Suppressor macrophage treated with lipopolysaccharide for 1 hour (primary cell): Measurements from ENCODE around the gene MGAT5B.
A peak's percentile ranks its signal among the peaks of the same experiment; 100 is the strongest.
"Not testable (repeated sequence)": the region's sequence is repeated elsewhere in the genome, so short reads cannot be mapped to it uniquely, and the experiment has no call there.

Experiments used
- DNase-seq, 3 donors: peaks; one replicate each; pipeline ENCODE4 v3.0.0-alpha.2; 2020 to 2022

Gene MGAT5B

DNA sequence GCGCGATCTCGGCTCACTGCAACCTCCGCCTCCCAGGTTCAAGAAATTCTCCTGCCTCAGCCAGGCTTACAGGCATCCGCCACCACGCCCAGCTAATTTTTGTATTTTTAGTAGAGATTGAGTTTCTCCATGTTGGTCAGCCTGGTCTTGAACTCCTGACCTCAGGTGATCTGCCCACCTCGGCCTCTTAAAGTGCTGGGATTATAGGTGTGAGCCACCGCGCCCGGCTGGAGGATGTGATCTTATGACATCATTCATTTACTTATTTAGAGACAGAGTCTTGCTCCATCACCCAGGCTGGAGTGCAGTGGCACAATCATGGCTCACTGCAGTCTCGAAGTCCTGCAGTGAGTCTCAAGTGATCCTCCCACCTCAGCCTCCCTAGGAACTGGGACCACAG lies 19.0 kb upstream of the MGAT5B start:
- DNase-seq, result not testable (repeated sequence)

DNA sequence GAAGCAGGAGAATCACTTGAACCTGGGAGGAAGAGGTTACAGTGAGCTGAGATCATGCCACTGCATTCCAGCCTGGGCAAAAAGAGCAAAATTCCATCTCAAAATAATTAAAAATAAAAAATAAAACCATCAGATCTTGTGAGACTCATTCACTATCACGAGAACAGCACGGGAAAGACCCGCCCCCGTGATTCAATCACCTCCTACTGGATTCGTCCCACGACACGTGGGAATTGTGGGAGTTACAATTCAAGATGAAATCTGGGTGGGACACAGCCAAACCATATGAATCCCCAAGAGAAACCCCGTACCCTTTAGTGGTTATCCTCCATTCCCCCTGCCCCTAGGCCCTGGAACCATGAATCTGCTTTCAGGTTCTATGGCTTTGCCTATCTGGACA lies 15.4 kb upstream of the MGAT5B start:
- DNase-seq, result no peak

DNA sequence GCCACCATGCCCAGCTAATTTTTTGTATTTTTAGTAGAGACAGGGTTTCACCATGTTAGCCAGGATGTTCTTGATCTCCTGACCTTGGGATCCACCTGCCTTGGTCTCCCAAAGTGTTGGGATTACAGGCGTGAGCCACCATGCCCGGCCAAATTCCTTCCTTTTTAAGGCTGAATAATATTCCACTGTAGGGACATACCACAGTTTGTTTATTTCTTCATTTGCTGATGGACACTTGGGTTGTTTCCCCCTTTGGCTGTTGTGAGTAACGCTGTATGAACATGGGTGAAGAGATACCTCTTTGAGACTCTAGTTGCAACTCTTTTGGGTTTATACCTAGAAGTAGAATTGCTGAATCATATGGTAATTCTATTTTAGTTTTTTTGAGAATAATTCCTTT lies 13.1 kb upstream of the MGAT5B start:
- no peak for DNase-seq

DNA sequence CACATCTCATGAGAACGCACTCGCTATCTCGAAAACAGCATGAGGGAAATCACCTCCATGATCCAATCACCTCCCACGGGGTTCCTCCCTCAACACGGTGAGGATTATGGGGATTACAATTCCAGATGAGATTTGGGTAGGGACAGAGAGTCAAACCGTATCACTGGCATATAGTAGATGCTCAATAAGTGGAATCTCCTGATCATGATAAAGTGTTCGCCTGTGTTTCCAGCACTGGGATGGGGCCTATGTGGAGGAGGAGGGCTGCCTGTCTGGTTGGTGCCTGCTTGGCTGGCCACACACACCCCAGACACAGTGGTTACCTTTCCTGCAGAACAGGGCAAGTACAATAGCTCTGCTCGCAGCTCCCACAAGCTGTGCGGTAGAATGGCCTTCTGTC lies 6.1 kb upstream of the MGAT5B start:
- no peak for DNase-seq

DNA sequence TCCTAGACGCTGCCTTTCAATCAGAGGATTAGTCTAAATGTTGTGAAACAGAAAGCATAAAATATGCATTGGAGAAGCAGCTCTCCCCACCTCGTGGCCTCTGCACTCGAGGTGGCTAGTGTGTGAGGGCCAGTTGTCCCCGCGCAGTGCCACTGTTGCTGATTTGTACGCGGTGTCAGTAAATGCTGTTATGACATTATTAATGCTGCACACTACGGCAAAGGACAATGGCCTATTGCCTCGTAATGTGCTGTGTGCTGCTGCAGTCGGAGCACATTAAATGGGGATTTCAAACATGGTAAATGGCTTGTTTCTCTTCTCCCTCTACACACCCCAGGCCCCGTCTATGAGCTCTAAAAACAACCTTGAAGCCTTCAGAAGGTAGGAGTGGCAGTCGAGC lies 5.7 kb upstream of the MGAT5B start:
- no peak for DNase-seq

DNA sequence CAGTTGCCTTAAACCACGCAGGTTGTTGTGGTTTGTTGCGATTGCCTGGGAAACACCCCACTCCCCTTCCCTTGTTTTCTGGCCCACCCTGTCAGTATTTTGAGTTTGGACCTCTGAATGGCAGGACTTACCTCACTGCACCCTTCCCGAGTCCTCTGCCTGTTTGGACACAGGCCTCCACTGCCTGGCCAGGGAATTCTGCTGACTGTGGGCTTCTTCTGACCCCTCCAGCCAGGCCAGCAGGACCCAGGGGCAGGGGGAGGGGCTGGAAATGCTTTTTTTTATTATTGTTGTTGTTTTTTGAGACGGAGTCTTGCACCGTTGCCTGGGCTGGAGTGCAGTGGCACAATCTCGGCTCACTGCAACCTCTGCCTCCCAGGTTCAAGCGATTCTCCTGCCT lies 4.2 kb upstream of the MGAT5B start:
- no peak for DNase-seq

DNA sequence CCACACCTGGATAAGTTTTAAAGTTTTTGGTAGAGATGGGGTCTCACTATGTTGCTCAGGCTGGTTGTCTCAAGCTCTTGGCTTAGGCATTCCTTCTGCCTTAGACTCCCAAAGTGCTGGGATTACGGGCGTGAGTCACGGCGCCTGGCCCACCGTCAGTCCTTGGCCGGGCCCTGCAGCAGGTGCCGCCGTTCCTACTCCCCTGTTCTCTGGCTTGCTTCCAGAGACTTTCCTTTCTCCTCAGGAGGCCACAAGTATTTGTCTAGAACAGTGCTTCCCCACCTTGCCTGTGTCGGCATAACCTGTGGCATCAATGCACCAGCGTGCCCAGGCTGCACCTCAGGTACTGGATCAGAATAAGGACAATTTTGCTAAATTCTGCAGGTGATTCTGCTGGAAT lies 3.0 kb upstream of the MGAT5B start:
- DNase-seq, result no peak

DNA sequence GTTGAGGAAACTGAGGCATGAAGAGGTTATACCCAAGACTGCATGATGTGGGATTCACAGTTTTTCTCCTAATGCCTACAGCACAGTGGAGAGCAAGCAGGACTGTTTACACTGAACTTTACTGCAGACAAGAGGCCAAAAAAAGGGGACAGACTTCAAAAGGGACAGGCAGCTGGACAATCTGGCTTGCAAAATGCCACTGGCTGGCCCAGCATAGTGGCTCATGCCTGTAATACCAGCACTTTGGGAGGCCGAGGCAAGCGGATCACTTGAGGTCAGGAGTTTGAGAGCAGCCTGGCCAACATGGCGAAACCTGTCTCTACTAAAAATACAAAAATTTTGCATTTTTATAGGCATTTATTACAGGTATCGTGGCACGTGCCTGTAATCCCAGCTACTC lies 2.0 kb upstream of the MGAT5B start:
- no peak for DNase-seq

DNA sequence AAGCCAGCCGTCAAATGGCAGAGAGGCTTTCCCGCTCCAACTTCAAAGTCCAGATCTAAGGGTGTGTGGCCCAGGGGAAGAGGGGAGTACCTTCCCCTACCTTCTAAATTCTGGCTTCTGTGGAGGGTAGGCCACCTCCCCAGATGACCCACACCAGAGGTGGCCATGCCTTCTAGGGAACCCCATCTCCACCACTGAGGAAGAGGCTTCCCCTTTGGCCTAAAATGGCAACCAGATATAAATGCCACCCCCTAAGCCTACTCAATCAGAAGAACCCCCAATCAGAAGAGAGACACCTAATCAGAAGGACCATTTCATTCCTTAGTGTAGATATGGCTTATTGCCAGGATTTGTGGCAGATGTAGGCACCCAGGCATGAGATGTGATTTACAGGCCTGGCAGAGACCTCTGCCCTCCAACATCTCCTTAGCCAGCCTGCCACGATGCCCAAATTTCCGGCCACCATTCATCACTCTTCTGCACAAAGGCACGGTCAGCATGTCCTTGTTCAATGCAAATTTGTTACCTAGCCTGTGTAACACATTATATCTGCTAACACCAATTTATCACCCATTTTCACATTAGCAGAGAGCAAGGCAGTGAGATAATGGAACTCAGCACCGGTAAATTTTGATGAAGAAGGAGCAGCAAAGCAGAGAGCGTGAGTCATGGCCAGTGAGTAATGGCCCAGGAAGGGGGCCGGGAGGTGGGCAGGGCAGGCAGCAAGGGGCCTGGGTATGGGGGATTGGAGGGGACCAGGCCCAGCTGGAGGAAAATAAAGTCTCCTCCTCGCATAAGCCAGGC lies 1.2 kb upstream of the MGAT5B start:
- peak; percentile 10 to 27 (median 16) for DNase-seq

DNA sequence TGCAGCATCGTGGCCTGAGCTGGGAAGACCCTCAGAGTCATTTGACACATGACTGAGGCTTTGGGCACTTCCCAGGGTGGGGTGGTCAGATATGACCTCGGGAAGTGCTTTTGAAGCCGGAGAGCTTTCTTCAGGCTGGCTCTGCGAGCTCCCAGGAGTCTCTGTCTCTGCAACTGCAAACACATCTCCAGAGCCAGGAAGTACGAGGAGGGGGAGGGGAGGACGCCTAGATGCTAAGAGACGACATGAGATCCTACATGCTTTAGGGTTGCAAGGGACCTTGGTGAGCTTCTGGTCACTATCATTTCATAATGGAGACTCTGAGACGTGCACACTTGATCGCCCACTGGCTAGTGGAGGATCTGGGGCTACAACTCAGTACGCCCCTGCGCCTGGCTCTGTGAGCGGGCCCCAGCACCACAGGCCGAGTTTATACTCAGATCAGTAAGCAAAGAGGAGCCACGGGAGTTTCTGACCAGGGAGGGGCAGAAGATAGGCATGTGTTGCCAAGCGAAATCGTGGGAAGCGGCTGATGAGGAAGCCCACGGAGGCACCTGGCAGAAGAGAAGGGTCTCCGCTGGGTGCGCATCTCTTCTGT lies 527 bp upstream of the MGAT5B start:
- no peak for DNase-seq

DNA sequence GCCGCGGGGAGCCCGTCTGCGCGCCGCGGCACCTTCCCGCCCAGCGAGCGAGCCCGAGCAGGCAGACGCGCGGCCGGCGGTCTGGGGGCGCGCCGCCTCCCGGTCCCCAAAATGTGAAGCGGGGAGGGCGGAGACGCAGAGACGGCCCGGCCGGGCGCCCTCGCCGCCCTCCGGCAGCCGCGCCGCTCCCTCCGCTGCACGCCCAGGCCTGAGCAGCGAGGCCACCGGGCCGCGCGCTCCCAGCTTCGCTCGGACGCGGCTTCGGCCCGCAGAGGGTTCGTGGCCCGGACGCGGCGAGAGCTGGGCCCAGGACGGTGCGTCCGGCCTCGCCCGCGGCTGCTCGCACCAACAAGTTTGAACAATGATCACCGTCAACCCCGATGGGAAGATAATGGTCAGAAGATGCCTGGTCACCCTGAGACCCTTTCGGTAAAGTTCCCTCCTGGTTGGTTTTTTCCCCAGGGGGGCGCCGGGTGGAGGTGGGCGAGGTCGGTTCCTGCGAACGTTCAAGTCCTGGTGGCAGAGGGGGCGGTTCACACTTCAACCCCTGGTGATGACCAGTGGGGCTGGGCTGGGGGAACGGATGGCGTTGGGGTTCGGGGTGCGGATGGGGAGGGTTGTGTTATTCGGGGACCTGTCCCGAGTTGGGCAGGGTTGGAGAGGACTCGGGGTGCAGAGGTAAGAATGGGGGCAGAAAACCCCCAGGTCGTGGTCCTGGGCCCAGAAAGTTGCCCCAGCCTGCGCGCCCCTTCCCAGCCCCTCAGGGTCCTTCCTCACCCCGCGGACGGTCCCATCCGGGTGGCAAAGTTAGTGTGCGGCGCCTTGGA lies 678 bp downstream of the MGAT5B start:
- peak in 2 of 3 donors; percentile 13 to 26 for DNase-seq

DNA sequence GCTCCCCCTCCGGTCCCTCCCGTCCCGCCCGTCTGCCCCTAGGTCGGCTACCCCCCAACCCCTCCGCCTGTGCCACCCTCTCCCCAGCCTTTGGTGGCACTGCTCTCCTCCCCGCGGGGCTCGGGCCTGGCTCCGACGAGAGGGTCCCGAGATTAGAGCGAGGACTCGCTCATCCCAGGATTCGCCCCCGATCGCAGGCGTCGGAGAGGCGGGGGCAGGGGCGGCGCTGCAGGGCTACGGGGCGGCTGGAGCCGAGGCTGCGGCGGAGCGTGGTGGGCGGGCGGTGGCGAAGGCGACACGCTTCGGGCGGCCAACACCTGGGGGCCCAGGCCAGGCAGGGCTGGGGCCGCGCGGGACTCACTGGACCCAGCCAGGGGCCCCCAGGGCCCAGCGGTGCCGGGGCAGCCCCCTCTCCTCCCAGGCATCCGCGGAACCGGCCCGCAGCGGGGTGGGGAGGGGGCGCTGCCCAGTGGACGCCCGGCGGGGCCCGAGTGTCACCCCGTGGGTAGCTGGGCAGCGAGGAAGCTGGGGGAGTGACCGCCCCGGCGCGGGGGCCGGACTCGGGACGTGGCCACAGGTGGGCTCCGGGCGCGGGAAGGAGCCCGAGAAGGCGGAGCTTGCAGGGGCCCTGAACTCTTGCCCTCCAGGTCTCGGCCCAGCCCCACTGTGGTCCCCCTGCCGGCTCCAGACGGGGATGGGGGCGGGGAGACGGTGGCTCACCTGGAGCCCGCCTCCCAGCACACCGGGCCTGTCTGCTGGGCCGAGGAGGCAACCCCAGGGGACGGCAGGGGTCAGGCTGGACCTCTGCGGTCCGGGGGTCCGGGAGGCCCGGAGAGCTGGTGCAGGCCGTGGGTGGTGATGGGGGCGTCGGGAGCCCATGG lies 1.5 kb downstream of the MGAT5B start:
- DNase-seq, result no peak

DNA sequence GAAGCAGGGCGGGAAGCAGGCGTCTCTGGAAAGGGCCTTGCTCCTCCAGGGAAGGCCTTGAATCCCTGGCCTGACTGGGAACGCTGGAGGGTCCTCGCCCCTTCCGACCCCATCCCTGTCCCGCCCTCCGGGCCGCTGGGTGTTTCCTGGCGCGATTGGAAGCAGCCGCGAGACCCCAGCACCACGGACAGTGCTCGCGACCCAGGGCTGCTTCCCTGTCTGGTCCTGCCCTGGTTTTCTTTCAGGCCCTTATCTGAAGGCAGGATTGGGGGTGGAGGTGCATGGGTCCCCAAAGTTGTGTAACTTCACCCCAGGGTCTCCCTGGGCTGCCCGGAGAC lies 2.1 kb downstream of the MGAT5B start:
- DNase-seq, result no peak

DNA sequence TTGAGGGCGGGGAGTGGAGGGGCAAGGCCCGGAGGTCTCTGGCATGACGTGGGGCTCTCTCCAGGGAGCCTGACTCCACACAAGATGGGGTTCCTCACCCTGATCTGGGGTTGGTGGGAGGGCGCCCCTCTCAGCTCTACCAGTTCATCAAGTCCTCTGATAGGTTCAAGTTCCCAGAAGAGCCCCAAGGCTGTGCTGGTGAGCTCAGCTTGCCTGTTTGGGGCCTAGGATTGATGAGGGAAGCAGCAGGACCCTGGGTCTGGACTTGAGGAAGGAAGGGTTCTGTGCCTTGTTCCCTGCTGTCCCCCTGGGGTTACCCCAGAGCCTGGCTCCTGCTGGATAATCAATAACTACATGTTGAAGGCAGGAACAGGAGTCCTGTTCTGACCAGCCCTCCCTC lies 3.5 kb downstream of the MGAT5B start:
- no peak for DNase-seq

DNA sequence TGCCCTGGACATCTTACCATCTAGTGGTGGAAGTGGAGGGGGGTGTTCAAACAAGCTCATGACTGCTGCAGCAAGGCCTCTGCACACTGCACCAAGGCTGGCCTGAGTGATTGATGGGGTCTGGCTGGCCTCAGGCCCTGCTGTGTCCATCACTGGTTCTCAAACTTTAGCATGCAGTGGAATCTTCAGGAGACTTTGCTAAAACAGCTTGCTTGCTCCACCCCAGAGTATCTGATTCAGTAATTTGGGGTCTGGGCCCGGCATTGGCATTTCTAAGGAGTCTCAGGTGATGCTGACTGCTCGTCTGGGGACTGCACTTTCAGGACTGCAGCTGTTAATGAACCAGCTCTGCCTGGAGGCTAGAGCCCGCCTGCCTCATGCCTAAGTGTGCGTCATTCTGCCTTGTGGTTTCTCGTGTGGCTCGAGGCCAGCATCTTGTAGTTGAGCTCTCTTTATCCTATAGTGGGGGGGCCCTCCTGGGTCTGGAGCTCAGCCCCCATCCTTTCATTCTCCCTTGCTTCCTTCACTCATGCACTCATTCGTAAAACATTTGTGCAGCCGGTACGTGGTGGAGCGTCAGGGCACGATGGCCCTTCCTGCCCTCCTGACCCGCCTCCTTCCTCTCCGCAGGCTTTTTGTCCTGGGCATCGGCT lies 4.1 kb downstream of the MGAT5B start:
- peak in 2 of 3 donors; percentile 20 to 27 for DNase-seq

DNA sequence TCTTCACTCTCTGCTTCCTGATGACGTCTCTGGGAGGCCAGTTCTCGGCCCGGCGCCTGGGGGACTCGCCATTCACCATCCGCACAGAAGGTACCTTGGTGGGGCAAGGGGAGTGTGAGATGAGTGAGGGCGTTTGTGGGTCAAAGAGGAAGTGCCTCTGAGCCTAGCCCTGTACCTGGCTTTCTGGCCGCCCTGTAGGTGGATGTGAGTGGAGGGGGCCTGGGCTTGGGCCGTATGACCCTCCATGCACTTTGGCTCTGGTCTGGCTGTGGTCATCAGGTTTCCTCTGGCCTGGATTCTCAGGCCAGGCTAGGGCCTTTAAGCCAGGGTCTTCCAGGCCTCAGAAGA lies 4.6 kb downstream of the MGAT5B start:
- no peak for DNase-seq

DNA sequence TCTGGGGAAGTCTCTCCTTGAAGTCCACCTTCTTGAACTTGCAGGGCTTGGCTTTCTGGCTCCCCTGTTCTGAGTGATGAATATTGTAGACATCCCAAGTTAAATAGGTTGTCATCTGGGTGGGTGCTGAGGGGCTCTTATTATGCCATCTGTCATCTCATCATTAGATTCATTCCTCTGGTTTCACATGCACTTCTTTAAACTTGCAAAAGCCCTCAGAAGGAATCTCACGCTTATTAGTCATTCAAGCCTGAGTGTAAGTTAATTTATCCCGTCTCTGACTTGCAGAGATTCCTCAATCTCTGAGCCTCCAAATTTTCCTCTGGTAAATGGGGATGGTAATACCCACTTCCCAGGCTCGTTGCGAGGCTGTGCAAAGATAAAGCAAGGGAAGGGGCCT lies 5.7 kb downstream of the MGAT5B start:
- no peak for DNase-seq

DNA sequence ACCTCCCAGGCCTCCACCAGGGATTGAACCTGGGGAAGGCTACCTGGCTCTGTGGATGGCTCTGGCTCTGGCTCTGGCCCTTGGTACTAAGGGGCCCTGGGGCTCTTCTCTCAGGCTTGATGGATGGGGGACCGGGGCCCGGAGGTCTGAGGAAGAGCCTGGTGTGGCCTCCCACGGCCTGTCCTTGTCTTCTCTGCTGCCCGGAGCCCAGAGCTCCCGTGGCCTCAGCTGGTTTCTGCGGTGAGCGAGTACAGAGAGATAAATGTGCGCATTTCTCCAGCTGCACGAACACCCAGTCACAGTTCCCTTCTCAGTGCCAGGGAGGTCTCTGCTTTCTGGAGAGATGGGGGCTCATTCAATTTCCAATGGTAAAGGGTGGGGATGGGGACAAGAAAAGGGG lies 9.2 kb downstream of the MGAT5B start:
- no peak for DNase-seq

DNA sequence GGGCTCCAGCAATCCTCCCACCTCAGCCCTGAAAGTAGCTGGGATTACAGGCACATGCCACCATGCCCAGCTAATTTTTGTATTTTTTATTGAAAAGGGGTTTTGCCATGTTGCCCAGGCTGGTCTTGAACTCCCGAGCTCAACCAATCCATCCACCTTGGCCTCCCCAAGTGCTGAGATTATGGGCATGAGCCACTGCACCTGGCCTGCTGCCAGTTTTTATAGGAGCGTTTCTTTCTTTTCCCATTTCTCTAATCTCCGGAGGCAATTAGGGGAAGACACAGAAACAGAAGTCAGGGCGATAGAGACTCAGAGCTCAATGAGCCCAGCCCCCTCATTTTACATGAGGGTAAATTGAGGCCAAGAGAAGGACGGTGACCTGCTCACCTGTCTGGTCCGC lies 10.4 kb downstream of the MGAT5B start:
- DNase-seq, result no peak

DNA sequence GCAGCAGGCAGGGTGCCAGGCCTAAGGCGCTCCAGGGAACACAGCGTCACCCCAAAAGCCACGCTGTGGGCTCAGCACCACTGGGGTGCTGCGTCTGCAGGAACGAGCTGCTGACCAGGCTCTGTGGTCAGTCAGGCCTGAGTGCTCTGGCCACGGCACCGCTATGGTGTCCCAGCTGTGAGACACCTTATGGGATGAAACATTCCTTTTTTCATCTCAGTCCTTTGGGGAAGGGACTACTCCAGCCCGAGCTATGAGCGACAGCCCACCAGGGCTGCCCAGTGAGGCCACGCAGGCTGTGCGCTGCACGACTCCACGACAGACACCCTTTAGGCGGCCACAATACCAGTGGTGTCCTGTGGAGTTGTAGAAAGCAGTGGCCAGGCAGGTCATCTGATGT lies 11.1 kb downstream of the MGAT5B start:
- DNase-seq, result no peak

DNA sequence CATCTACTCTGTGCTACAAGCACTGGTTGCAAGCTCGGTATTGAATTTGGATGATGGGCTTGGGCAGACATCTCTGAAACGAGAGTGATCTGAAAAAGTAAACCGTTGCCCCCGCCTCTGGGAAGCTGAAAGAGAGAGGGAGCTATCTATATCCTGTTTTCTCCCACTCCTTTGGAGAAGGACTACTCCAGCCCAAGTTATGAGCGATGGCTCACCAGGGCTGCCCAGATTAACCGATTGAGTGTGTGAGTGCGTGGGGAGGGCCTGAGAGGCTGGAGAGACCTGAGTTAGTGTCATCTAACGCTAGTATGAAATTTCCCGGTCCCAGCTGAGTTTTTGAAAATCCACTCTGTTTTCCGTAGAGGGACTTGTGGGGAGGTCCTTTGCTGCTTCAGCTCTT lies 11.5 kb downstream of the MGAT5B start:
- no peak for DNase-seq

DNA sequence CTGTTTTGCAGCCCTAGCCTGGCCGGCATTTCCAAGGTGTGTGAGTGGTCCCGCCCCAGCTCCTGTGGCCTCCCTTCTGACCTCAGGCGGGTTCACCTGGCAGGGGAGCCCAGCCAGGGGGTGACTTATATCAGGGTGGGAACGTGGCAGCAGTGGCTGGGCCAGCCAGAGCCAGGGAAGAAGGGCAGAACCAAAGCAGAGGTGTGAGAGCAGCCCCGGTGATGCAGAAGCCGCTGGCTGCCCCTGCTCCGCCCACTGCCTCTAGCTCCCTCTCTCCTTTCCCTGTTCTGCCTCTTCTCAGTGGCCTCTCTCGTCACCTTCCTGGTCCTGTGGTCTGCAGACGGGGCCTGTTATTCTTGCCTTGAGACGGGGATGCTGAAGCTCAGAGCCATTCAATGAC lies 12.1 kb downstream of the MGAT5B start:
- DNase-seq, result no peak

DNA sequence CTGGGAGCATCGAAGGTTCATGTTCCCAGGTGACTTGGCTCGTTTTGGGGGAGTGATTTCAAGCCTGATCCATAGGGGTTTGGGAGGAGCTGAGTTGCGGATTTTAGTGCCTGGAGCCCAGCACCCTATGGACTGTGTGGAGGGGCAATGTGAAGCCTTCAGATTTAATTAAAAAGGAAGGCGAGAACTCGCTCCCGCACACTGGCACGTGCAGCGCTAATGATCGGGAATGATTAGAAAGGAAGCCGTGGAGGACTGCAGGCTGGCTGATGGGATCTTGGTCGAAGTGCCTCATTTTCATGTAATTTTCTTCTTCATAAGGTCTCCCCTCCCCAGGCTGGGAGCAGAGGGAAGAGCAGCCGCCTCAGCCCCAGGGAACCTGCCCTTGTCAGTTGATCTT lies 12.8 kb downstream of the MGAT5B start:
- no peak for DNase-seq
